Measurements from ENCODE around the gene ARL6IP6. TPM values are rescaled to one million over a fixed set of nuclear protein-coding genes. Genes with fewer than 3 reads are reported as not detected.

Gene ARL6IP6
- total and polyA plus RNA-seq, 2 experiments from 2014 or later: 49.1 to 65.4 TPM

DNA sequence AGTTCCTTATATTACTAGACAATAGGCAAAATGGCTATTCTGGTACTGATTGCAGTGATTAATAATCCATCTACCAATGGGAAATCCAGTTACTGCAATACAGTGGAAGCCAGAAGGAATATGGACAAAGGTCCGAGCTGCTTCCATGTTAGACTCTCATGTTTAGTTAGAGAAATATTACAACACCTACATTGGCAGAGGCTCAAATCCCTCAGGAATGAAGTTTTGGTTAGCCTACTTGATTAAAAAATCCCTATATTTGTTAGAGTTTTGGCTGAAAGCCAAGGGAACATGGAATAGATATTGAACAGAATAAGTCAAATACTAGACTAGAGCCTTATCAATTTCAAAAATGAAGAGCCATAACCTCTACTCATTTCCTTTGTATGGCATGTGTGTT is 48.5 kb downstream of the ARL6IP6 start:
- no peaks in the 10 kb centered on the region for H3K79me2 ChIP-seq (replicated peaks; ENCODE audit: insufficient read depth)
- TF ChIP-seq EZH2phosphoT487 (IDR thresholded peaks at IDR 0.05; ENCODE audit: unreplicated experiment): no peak
- no peak for TF ChIP-seq CTCF (conservative IDR thresholded peaks at IDR 0.05; ENCODE audit: low read depth in 2 of 2)
- TF ChIP-seq ZNF462 (CRISPR knock-in tag; IDR thresholded peaks at IDR 0.05): no peak
- no peak for TF ChIP-seq NANOG (IDR thresholded peaks at IDR 0.05; ENCODE audit: borderline replicate concordance)
- no peak for TF ChIP-seq ETS1 (IDR thresholded peaks at IDR 0.05)
- no peak for TF ChIP-seq ZNF331 (CRISPR knock-in tag; IDR thresholded peaks at IDR 0.05; ENCODE audit: low read depth)
- no peak for TF ChIP-seq EZH2 (IDR thresholded peaks at IDR 0.05; ENCODE audit: low read depth, unreplicated experiment)
- TF ChIP-seq ZNF114 (CRISPR knock-in tag; IDR thresholded peaks at IDR 0.05): no peak
- TF ChIP-seq, protein P1, sequence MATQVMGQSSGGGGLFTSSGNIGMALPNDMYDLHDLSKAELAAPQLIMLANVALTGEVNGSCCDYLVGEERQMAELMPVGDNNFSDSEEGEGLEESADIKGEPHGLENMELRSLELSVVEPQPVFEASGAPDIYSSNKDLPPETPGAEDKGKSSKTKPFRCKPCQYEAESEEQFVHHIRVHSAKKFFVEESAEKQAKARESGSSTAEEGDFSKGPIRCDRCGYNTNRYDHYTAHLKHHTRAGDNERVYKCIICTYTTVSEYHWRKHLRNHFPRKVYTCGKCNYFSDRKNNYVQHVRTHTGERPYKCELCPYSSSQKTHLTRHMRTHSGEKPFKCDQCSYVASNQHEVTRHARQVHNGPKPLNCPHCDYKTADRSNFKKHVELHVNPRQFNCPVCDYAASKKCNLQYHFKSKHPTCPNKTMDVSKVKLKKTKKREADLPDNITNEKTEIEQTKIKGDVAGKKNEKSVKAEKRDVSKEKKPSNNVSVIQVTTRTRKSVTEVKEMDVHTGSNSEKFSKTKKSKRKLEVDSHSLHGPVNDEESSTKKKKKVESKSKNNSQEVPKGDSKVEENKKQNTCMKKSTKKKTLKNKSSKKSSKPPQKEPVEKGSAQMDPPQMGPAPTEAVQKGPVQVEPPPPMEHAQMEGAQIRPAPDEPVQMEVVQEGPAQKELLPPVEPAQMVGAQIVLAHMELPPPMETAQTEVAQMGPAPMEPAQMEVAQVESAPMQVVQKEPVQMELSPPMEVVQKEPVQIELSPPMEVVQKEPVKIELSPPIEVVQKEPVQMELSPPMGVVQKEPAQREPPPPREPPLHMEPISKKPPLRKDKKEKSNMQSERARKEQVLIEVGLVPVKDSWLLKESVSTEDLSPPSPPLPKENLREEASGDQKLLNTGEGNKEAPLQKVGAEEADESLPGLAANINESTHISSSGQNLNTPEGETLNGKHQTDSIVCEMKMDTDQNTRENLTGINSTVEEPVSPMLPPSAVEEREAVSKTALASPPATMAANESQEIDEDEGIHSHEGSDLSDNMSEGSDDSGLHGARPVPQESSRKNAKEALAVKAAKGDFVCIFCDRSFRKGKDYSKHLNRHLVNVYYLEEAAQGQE (IDR thresholded peaks at IDR 0.05; ENCODE audit: unreplicated experiment): no peak
- TF ChIP-seq JUNB (IDR thresholded peaks at IDR 0.05; ENCODE audit: unreplicated experiment): no peak
- no peak for TF ChIP-seq POLR2AphosphoS5 (IDR thresholded peaks at IDR 0.05; ENCODE audit: low read depth)
- no peak for TF ChIP-seq CREB1 (CRISPR knock-in tag; IDR thresholded peaks at IDR 0.05; ENCODE audit: low read depth)
- no peak for TF ChIP-seq STAT1 (IDR thresholded peaks at IDR 0.05; ENCODE audit: unreplicated experiment)
- H3K4me1 ChIP-seq (ENCODE audit: insufficient read depth): no peaks in the 10 kb centered on the region
- Mint-ChIP-seq H3K36me3 (ENCODE audit: low read depth) (peaks cover 2% of the 10 kb centered on the region; the same call in 1 of the 3 replicates), H3K9me3 (no peaks in the 10 kb centered on the region), H3K4me1 (no peaks in the 10 kb centered on the region), H3K27me3 (ENCODE audit: insufficient read depth, low read depth, poor library complexity) (peaks cover 2% of the 10 kb centered on the region), H3K27ac (no peak overlapping the region), H3K4me3 (no peak overlapping the region)
- H3K4me3 ChIP-seq: no peak overlapping the region
- H3K27ac ChIP-seq (ENCODE audit: low read depth): no peak overlapping the region
- no peaks in the 10 kb centered on the region; the same call in none of the 2 replicates for H4K20me1 ChIP-seq (replicated peaks; ENCODE audit: insufficient read depth)
- H3K36me3 ChIP-seq (ENCODE audit: insufficient read depth): no peaks in the 10 kb centered on the region; the same call in 1 of the 2 replicates
- no peak overlapping the region for H3K4me2 ChIP-seq
- no peak for ATAC-seq
- H3F3A ChIP-seq (replicated peaks; ENCODE audit: low read depth): no peaks in the 10 kb centered on the region
- no peak for DNase-seq (ENCODE audit: low spot score)
- no peaks in the 10 kb centered on the region for H3K27me3 ChIP-seq (ENCODE audit: insufficient read depth)
- H3K9me2 ChIP-seq (ENCODE audit: insufficient read depth): no peaks in the 10 kb centered on the region
- H2AFZ ChIP-seq: no peak overlapping the region
